Central memory CD8-positive, alpha-beta T cell (primary cell): Measurements from ENCODE around the gene CENPI.
"Not testable (repeated sequence)": the region's sequence is repeated elsewhere in the genome, so short reads cannot be mapped to it uniquely, and the experiment has no call there.

Experiments
- ATAC-seq: fragments of 150-1000 bp; cut with Tn5 transposase; replicated peaks from 2 replicates; pipeline ENCODE4 v1.10.0; 2022; ENCODE audit warnings: mild to moderate bottlenecking, moderate FRiP score, moderate number of reproducible peaks; ENCODE audit not compliant: poor library complexity, severe bottlenecking; ENCODE audit errors: extremely low read depth
- DNase-seq, 2 donors: peaks; one replicate each; pipeline ENCODE4 v3.0.0; 2021; ENCODE audit warnings: low spot score in 2 of 2
- H3K27ac Mint-ChIP-seq: one replicate; pipeline ENCODE4 v1.8.0; 2022; ENCODE audit warnings: low read depth, mild to moderate bottlenecking, moderate library complexity, mixed read lengths
- H3K27me3 Mint-ChIP-seq: one replicate; pipeline ENCODE4 v1.8.0; 2022; ENCODE audit warnings: mixed read lengths
- H3K36me3 Mint-ChIP-seq: one replicate; pipeline ENCODE4 v1.8.0; 2022; ENCODE audit warnings: mild to moderate bottlenecking, moderate library complexity, mixed read lengths; ENCODE audit not compliant: insufficient read depth
- H3K4me1 Mint-ChIP-seq: one replicate; pipeline ENCODE4 v1.8.0; 2022; ENCODE audit warnings: mixed read lengths
- H3K4me3 Mint-ChIP-seq: one replicate; pipeline ENCODE4 v1.8.0; 2022; ENCODE audit warnings: mild to moderate bottlenecking, moderate library complexity, mixed read lengths
- H3K9me3 Mint-ChIP-seq: one replicate; pipeline ENCODE4 v1.8.0; 2022; ENCODE audit warnings: mixed read lengths

CENPI gene

DNA sequence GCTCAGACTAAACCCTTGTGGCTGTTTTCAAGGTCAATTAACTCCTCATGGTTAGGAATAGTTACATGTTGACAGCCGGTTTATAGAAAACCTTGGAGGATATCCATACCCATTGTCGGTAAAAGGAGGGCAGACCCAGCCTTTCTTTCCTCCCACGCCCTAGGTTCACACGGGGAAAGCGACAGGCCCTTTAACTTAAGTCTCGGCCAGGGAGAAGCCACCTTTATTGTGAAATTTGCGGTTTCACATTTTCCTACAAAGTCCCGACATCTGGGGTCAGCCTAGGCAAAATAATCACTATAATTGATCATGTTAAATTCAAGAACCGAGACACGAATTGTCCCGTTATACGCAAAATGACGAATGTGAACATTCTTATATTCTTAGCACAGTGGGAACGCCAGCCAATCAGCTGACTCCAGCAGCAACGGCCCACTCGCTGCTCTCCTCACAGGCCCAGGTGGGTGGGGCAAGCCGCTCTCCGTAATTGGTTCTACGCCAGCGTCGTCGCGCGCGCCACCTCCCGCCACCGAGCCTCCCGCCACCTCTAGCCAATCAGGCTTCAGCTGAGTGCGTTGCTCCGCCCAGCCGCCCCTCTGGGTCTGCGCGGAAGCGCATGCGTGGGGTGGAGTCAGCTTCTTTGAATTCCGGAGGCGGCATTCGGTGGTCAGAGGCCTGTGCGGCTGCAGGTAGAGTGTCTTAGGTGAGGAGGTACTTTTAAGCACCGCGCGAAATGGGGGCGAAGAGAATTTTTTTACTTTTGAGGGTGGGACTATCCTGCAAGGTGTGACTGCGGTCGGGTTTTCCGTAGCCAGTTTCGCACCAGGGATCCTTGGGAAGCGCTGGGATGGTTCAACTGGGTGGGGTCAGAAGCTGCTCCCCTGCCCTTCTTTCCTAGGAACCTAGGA is at the start of gene CENPI:
Gene CENPI, plus strand, starts transcription at position 659 of the 908 bp plus-strand sequence. CDS start 2,867 bp downstream, outside the sequence.
- peak within 1 kb of the TSS; percentile 77 for H3K4me3 Mint-ChIP-seq
- no peaks in the 10 kb centered on the region for H3K27me3 Mint-ChIP-seq
- no peaks in the 10 kb centered on the region for H3K9me3 Mint-ChIP-seq
- H3K36me3 Mint-ChIP-seq: peaks cover 4% of the 10 kb centered on the region
- DNase-seq (peak; percentile 86 to 90), ATAC-seq (peak; percentile 99)
- H3K4me1 Mint-ChIP-seq: peaks cover 13% of the 10 kb centered on the region
- peak within 1 kb of the TSS; percentile 53 for H3K27ac Mint-ChIP-seq

DNA sequence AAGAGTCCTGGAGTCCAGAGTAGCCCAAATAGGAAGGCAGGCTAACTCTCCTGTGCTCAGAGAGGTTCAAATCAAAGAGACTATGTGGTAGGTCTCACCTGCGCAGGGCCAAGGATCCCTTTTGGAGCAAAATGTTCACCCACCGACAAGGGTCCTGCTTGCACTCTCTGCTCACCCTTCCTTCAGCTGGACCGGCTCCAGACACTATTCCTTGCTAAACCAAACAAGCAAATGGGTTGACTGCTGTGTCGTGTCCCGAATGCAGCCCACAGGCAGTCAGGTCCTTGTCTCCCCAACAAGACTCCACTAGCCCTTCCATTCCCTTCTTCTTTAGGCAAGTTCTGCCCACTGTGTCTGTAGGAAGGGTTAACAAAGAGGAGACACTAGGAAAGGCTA is 46.9 kb upstream of the CENPI start:
- DNase-seq: no peak
- H3K27me3 Mint-ChIP-seq: no peaks in the 10 kb centered on the region
- peaks cover 4% of the 10 kb centered on the region for H3K36me3 Mint-ChIP-seq
- peaks cover 14% of the 10 kb centered on the region for H3K4me1 Mint-ChIP-seq
- peak overlapping the region; percentile 90 for H3K27ac Mint-ChIP-seq
- H3K4me3 Mint-ChIP-seq: peak overlapping the region; percentile 82
- ATAC-seq: no peak
- H3K9me3 Mint-ChIP-seq: no peaks in the 10 kb centered on the region

DNA sequence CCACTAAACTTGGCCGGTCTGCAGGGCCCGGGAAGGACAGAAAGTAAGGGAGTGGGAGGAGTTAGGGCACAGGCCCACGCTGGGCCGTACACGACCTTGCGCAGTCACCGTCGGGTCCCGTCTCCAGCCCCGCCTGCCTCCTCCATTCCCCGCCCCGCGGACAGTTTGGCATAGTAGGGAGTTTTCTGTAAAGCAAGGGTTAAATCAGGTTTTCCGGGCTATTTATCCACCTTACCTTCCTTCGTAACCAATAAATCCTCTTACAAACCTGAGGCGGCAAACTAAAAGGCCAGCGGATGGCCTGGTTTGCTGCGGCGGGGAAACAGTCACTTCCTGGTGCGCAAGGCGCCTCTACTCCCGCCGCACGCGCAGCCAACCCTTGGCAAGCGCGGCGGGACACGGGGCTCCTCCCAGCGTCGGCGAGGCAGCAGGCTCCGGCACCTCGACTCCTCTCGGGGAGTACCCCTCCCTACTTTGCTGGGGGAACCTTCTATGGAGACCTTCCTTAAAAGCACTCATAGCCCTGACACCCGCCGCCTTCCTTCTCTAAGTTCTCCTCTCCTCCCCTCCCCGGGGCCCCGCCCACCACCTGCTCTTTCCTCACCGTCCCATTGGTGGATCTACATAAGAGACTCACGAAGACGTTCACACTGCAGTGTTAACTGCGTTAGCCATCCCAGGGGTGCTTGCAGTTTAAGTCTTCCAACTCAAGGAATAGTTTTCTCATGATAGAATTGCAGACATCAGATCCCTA is 46.3 kb upstream of the CENPI start, which contains the start of gene TRMT2B:
Gene TRMT2B, minus strand, starts transcription at position 563 of the 754 bp plus-strand sequence. CDS start 9,822 bp downstream, outside the sequence.
- DNase-seq: peak; percentile 41 to 61
- Mint-ChIP-seq H3K27me3 (no peaks in the 10 kb centered on the region), H3K4me1 (peaks cover 14% of the 10 kb centered on the region), H3K4me3 (peak within 1 kb of the TSS; percentile 82), H3K27ac (peak within 1 kb of the TSS; percentile 90), H3K9me3 (no peaks in the 10 kb centered on the region), H3K36me3 (peaks cover 1% of the 10 kb centered on the region)
- peak; percentile 88 for ATAC-seq

GRCh38 chrX:101056551-101056950 is 41.5 kb upstream of the CENPI start:
- H3K9me3 Mint-ChIP-seq, H3K27ac Mint-ChIP-seq, H3K36me3 Mint-ChIP-seq, H3K4me3 Mint-ChIP-seq, H3K27me3 Mint-ChIP-seq, H3K4me1 Mint-ChIP-seq, DNase-seq, ATAC-seq: not testable (repeated sequence)

DNA sequence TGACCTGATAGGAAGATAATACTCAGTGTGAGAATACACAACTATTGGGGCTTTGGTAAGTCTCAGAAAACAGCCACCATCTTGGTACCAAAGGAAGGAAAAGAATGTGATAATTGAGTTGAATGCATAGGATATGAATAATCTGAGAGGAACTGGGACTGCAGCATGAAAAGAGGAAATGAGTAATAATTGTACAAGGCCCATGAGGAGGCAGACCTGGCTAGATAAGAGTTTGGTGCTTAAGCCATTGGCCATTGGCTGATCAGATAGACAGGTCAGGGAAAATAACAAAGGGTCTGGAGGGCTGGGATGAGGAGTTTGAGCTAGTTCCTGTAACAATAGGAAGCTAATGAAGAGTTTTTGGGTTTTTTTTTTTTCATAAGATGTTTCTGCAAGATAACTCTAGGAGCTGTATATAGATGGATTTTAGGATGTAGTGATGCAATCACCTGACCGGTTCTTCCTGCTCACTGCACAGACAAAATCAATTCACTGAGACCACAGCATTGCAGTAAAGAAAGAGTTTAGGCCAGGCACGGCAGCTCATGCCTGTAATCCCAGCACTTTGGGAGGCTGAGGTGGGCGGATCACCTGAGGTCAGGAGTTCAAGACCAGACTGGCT is 40.8 kb upstream of the CENPI start:
- no peak overlapping the region for H3K27ac Mint-ChIP-seq
- no peaks in the 10 kb centered on the region for H3K36me3 Mint-ChIP-seq
- no peaks in the 10 kb centered on the region for H3K4me1 Mint-ChIP-seq
- H3K4me3 Mint-ChIP-seq: no peak overlapping the region
- no peak for ATAC-seq
- H3K27me3 Mint-ChIP-seq: no peaks in the 10 kb centered on the region
- DNase-seq: no peak
- no peaks in the 10 kb centered on the region for H3K9me3 Mint-ChIP-seq

GRCh38 chrX:101062176-101062575 is 35.8 kb upstream of the CENPI start:
- DNase-seq: no peak
- Mint-ChIP-seq H3K36me3 (no peaks in the 10 kb centered on the region), H3K4me3 (no peak overlapping the region), H3K27ac (no peak overlapping the region), H3K9me3 (no peaks in the 10 kb centered on the region), H3K4me1 (no peaks in the 10 kb centered on the region), H3K27me3 (no peaks in the 10 kb centered on the region)
- ATAC-seq: no peak

GRCh38 chrX:101071582-101071981 is 26.4 kb upstream of the CENPI start:
- Mint-ChIP-seq H3K9me3 (no peaks in the 10 kb centered on the region), H3K27ac (no peak overlapping the region), H3K27me3 (no peaks in the 10 kb centered on the region), H3K4me1 (no peaks in the 10 kb centered on the region), H3K4me3 (no peak overlapping the region), H3K36me3 (no peaks in the 10 kb centered on the region)
- no peak for DNase-seq
- no peak for ATAC-seq

GRCh38 chrX:101078716-101079598 is 19.0 kb upstream of the CENPI start, which contains the start of gene TMEM35A:
TSS of gene TMEM35A (plus strand) at chrX:101078879. CDS start at chrX:101079003, 124 bp downstream.
- no peak within 1 kb of the TSS for H3K27ac Mint-ChIP-seq
- ATAC-seq (no peak), DNase-seq (no peak)
- peaks cover 27% of the 10 kb centered on the region for H3K27me3 Mint-ChIP-seq
- no peaks in the 10 kb centered on the region for H3K4me1 Mint-ChIP-seq
- H3K9me3 Mint-ChIP-seq: no peaks in the 10 kb centered on the region
- H3K36me3 Mint-ChIP-seq: no peaks in the 10 kb centered on the region
- H3K4me3 Mint-ChIP-seq: no peak within 1 kb of the TSS

DNA sequence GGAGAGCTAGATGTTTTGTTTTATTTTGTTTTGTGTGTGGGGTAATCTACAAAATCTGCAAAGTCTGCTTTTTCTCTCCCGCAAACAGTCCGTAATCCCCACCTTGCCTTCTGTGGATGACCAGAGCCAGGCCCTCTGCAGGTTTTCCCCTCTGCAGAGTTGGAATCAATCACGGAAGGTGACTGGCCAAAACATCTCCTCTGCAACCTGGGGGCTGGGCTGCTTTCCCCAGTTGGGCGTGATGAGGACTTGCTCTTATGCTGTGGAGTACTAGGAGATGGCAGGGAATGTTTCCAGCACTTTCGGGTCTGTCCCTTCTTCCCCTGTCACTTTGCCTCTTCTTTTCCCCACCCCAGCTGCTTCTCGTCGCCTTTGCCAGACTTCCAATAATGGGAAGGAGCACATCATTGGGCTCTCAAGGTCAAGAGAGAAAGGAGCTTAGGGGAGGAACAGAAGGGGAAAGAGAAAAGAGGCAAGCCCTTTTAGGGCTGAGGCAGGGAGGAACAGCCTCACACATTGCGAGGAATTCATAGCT is 18.2 kb upstream of the CENPI start:
- Mint-ChIP-seq H3K36me3 (no peaks in the 10 kb centered on the region), H3K4me1 (no peaks in the 10 kb centered on the region), H3K27ac (no peak overlapping the region), H3K27me3 (peaks cover 27% of the 10 kb centered on the region), H3K4me3 (no peak overlapping the region), H3K9me3 (no peaks in the 10 kb centered on the region)
- ATAC-seq: no peak
- no peak for DNase-seq

- Mint-ChIP-seq H3K27ac (no peak overlapping the region), H3K27me3 (peaks cover 27% of the 10 kb centered on the region), H3K4me3 (no peak overlapping the region), H3K9me3 (no peaks in the 10 kb centered on the region), H3K4me1 (no peaks in the 10 kb centered on the region), H3K36me3 (no peaks in the 10 kb centered on the region)
- no peak for ATAC-seq
- no peak for DNase-seq
Measured at GRCh38 chrX:101080326-101081124, 17.5 kb upstream of the CENPI start.

GRCh38 chrX:101081231-101081630 is 16.8 kb upstream of the CENPI start:
- no peak for DNase-seq
- Mint-ChIP-seq H3K36me3 (no peaks in the 10 kb centered on the region), H3K27ac (no peak overlapping the region), H3K9me3 (no peaks in the 10 kb centered on the region), H3K4me3 (no peak overlapping the region), H3K27me3 (peaks cover 27% of the 10 kb centered on the region), H3K4me1 (no peaks in the 10 kb centered on the region)
- no peak for ATAC-seq
